H9 (cell line): ENCODE results near the gene LSMEM2. TPM values are rescaled to one million over a fixed set of nuclear protein-coding genes. Genes with fewer than 3 reads are reported as not detected.

ENCODE experiments used
- DNase-seq: peaks from one replicate; pipeline ENCODE4 v3.0.0-alpha.2; 2017
- H2AFZ ChIP-seq: one replicate; pipeline ENCODE4 v1.6.1; 2013; ENCODE audit warnings: mild to moderate bottlenecking, low read length, control low read depth, moderate library complexity
- H2AK5ac ChIP-seq: 2 replicates; pipeline ENCODE4 v1.6.1; 2013; ENCODE audit warnings: low read length, control low read depth, mixed read lengths; ENCODE audit not compliant: insufficient read length
- H2BK120ac ChIP-seq: one replicate; pipeline ENCODE4 v1.6.1; 2013; ENCODE audit warnings: low read depth, mild to moderate bottlenecking, low read length, control low read depth, inconsistent platforms; ENCODE audit not compliant: poor library complexity, severe bottlenecking
- H2BK12ac ChIP-seq: 2 replicates; pipeline ENCODE4 v1.6.1; 2013; ENCODE audit warnings: low read length, control low read depth, mixed read lengths, low read depth; ENCODE audit not compliant: insufficient read length
- H2BK15ac ChIP-seq: 2 replicates; pipeline ENCODE4 v1.6.1; 2013; ENCODE audit warnings: low read depth, low read length, control low read depth
- H2BK20ac ChIP-seq: one replicate; pipeline ENCODE4 v1.6.1; 2013; ENCODE audit warnings: low read depth, mild to moderate bottlenecking, low read length, control low read depth, inconsistent platforms; ENCODE audit not compliant: poor library complexity, severe bottlenecking
- H2BK5ac ChIP-seq: 2 replicates; pipeline ENCODE4 v1.6.1; 2013; ENCODE audit warnings: low read length, control low read depth, mixed read lengths; ENCODE audit not compliant: insufficient read length
- H3K14ac ChIP-seq: 2 replicates; pipeline ENCODE4 v1.6.1; 2013; ENCODE audit warnings: low read length, control low read depth; ENCODE audit not compliant: insufficient read depth
- H3K18ac ChIP-seq: 2 replicates; pipeline ENCODE4 v1.6.1; 2013; ENCODE audit warnings: low read depth, mild to moderate bottlenecking, mixed read lengths, low read length, control low read depth; ENCODE audit not compliant: insufficient read length
- H3K23ac ChIP-seq: 2 replicates; pipeline ENCODE4 v1.6.1; 2013; ENCODE audit warnings: low read length, control low read depth, mixed read lengths, low read depth; ENCODE audit not compliant: insufficient read length
- H3K23me2 ChIP-seq: 2 replicates; pipeline ENCODE4 v1.6.1; 2013; ENCODE audit warnings: low read depth, mild to moderate bottlenecking, mixed read lengths, low read length, control low read depth; ENCODE audit not compliant: insufficient read length, poor library complexity, severe bottlenecking
- H3K27ac ChIP-seq: 2 replicates; pipeline ENCODE4 v1.5.1; 2013; ENCODE audit warnings: low read length, control low read depth, mixed read lengths, low read depth; ENCODE audit not compliant: insufficient read length
- H3K27me3 ChIP-seq: 2 replicates; pipeline ENCODE4 v1.6.1; 2013; ENCODE audit warnings: low read length, control low read depth, inconsistent platforms; ENCODE audit not compliant: insufficient read depth
- H3K4ac ChIP-seq: 2 replicates; pipeline ENCODE4 v1.6.1; 2013; ENCODE audit warnings: low read depth, mild to moderate bottlenecking, control low read depth, inconsistent platforms, low read length, moderate library complexity
- H3K4me1 ChIP-seq: 2 replicates; pipeline ENCODE4 v1.6.1; 2013; ENCODE audit warnings: low read length, control low read depth, inconsistent platforms; ENCODE audit not compliant: insufficient read depth
- H3K4me2 ChIP-seq: 2 replicates; pipeline ENCODE4 v1.6.1; 2013; ENCODE audit warnings: low read length, control low read depth, mixed read lengths; ENCODE audit not compliant: insufficient read length, insufficient read depth
- H3K56ac ChIP-seq: 2 replicates; pipeline ENCODE4 v1.6.1; 2013; ENCODE audit warnings: low read depth, mild to moderate bottlenecking, mixed read lengths, low read length, control low read depth; ENCODE audit not compliant: insufficient read length
- H3K79me1 ChIP-seq: 2 replicates; pipeline ENCODE4 v1.6.1; 2013; ENCODE audit warnings: low read depth, mild to moderate bottlenecking, moderate library complexity, low read length, control low read depth, inconsistent platforms; ENCODE audit not compliant: insufficient read depth, poor library complexity, severe bottlenecking
- H3K79me2 ChIP-seq: 2 replicates; pipeline ENCODE4 v1.6.1; 2013; ENCODE audit warnings: low read length, control low read depth, inconsistent platforms; ENCODE audit not compliant: insufficient read depth
- H3K9ac ChIP-seq: 2 replicates; pipeline ENCODE4 v1.6.1; 2013; ENCODE audit warnings: low read length, control low read depth, mixed read lengths; ENCODE audit not compliant: insufficient read length; ENCODE audit errors: extremely low read depth
- H3K9me3 ChIP-seq: one replicate; pipeline ENCODE4 v1.6.1; 2013; ENCODE audit warnings: low read depth, low read length, inconsistent platforms; ENCODE audit not compliant: control insufficient read depth
- H3T11ph ChIP-seq: one replicate; pipeline ENCODE4 v1.6.1; 2013; ENCODE audit warnings: mild to moderate bottlenecking, low read length, control low read depth, inconsistent platforms
- H4K20me1 ChIP-seq: one replicate; pipeline ENCODE4 v1.6.1; 2013; ENCODE audit not compliant: control insufficient read depth, insufficient read length, insufficient read depth
- H4K5ac ChIP-seq: 2 replicates; pipeline ENCODE4 v1.6.1; 2013; ENCODE audit warnings: low read depth, mild to moderate bottlenecking, mixed read lengths, low read length, control low read depth; ENCODE audit not compliant: insufficient read length
- H4K8ac ChIP-seq: replicated peaks from 2 replicates; pipeline ENCODE4 v1.6.1; 2013; ENCODE audit warnings: low read length, control low read depth, mixed read lengths, low read depth; ENCODE audit not compliant: insufficient read length
- H4K91ac ChIP-seq: 2 replicates; pipeline ENCODE4 v1.6.1; 2013; ENCODE audit warnings: low read depth, mild to moderate bottlenecking, moderate library complexity, mixed read lengths, low read length, control low read depth; ENCODE audit not compliant: insufficient read length
- H3K27ac Mint-ChIP-seq, 3 experiments: 2 replicates in 2 of 3; 3 replicates in 1 of 3; pipeline ENCODE4 v1.8.0; 2020 to 2021; ENCODE audit warnings: mixed read lengths in 3 of 3, mild to moderate bottlenecking in 1 of 3, moderate library complexity in 1 of 3
- H3K27me3 Mint-ChIP-seq: 2 replicates; pipeline ENCODE4 v1.8.0; 2021; ENCODE audit warnings: low read depth, mild to moderate bottlenecking, moderate library complexity, mixed read lengths
- H3K36me3 Mint-ChIP-seq, 3 experiments: 2 replicates in 2 of 3; 3 replicates in 1 of 3; pipeline ENCODE4 v1.8.0; 2020 to 2021; ENCODE audit warnings: low read depth in 3 of 3, mixed read lengths in 3 of 3; ENCODE audit not compliant: insufficient read depth in 1 of 3
- H3K4me1 Mint-ChIP-seq, 2 experiments: 2 replicates each; pipeline ENCODE4 v1.8.0; 2020; ENCODE audit warnings: mixed read lengths in 2 of 2
- H3K4me3 Mint-ChIP-seq, 2 experiments: 2 replicates in 1 of 2; 3 replicates in 1 of 2; pipeline ENCODE4 v1.8.0; 2020 to 2021; ENCODE audit warnings: mild to moderate bottlenecking in 2 of 2, mixed read lengths in 2 of 2, moderate library complexity in 1 of 2
- H3K9me3 Mint-ChIP-seq, 2 experiments: 2 replicates in 1 of 2; 3 replicates in 1 of 2; pipeline ENCODE4 v1.8.0; 2020; ENCODE audit warnings: mild to moderate bottlenecking in 2 of 2, mixed read lengths in 2 of 2, moderate library complexity in 1 of 2
- CTCF ChIP-seq: fragments of 200-600 bp; sonication (generic); conservative IDR thresholded peaks from 3 replicates; pipeline ENCODE4 v1.8.0; 2021; ENCODE audit warnings: antibody characterized with exemption, mild to moderate bottlenecking
- WGBS: extraction: QIAGEN DNeasy Blood & Tissue Kit; methylation state at CpG from one replicate; pipeline ENCODE4 v1.1.7; 2013; ENCODE audit warnings: missing lambda C conversion rate, low lambda C conversion rate, mixed read lengths; ENCODE audit not compliant: insufficient read length; ENCODE audit errors: extremely low coverage; 5-methylcytosine and 5-hydroxymethylcytosine counted together
- total RNA-seq: library from RNA; stranded (reverse); gene quantifications from 2 replicates; pipeline ENCODE4 v1.2.1, GENCODE V29; 2021

The LSMEM2 gene
- total RNA-seq, 1 experiment from 2014 or later = 0.50 TPM

DNA sequence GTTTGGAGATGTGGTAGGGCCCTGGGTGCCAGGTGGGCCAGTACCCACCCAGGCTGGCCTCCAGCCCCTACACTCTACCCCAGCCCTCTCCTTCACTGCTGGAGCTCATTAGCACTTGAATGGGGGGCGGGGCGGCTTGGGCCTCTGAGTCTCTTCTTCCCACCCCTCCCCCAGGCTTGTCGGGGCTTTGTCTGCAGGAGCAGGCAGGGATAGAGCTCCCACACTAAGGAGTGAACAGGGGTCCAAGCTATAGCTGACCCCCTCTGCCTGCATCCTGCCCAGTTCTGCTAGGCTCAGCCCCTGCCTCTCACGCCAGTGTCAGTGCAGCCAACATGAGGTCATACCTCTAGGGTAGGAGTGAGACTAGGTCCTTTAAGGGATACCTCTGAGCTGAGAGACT lies 37.7 kb upstream of the LSMEM2 start:
- H3K23me2 ChIP-seq = peaks cover 17% of the 10 kb centered on the region
- no peak overlapping the region for H2AFZ ChIP-seq
- no peak overlapping the region for H2BK15ac ChIP-seq
- Mint-ChIP-seq H3K36me3 (peaks cover 6 to 19% (median 17%) of the 10 kb centered on the region in 3 experiments; a peak in 5 of 7 replicates), H3K4me3 (peak overlapping the region; percentile 54 to 74), H3K27me3 (no peaks in the 10 kb centered on the region), H3K27ac (peak overlapping the region; percentile 97 to 99 (median 98)), H3K9me3 (no peaks in the 10 kb centered on the region), H3K4me1 (peaks cover 74 to 86% of the 10 kb centered on the region in 2 experiments)
- H3K14ac ChIP-seq = 0 out of 2 replicates have a peak overlapping the region, but pooled peaks have one; percentile 6
- H3K27ac ChIP-seq = no peak overlapping the region
- H3K56ac ChIP-seq = no peak overlapping the region
- DNase-seq = peak; percentile 96
- no peak overlapping the region for H4K91ac ChIP-seq
- H3K9ac ChIP-seq = peak overlapping the region; percentile 47
- H3K4me2 ChIP-seq = peak overlapping the region; percentile 70
- H2BK12ac ChIP-seq = no peak overlapping the region
- TF ChIP-seq CTCF = no peak
- no peaks in the 10 kb centered on the region for H3K27me3 ChIP-seq
- H2AK5ac ChIP-seq = no peak overlapping the region
- H4K5ac ChIP-seq = no peak overlapping the region
- no peak overlapping the region for H2BK5ac ChIP-seq
- H3K9me3 ChIP-seq = no peaks in the 10 kb centered on the region
- peaks cover 15% of the 10 kb centered on the region; the same call in 1 of the 2 replicates for H3K4me1 ChIP-seq
- H3K23ac ChIP-seq = no peak overlapping the region
- WGBS = no CpG with 5 or more reads among the region's 4 CpGs
- no peaks in the 10 kb centered on the region for H4K20me1 ChIP-seq
- H2BK120ac ChIP-seq = no peak overlapping the region
- no peak overlapping the region for H3K18ac ChIP-seq
- peaks cover 11% of the 10 kb centered on the region for H3K79me1 ChIP-seq
- H2BK20ac ChIP-seq = no peak overlapping the region
- no peak overlapping the region for H3K4ac ChIP-seq
- H3K79me2 ChIP-seq = peaks cover 32% of the 10 kb centered on the region; the same call in 1 of the 2 replicates
- H4K8ac ChIP-seq = no peak overlapping the region
- H3T11ph ChIP-seq = no peak overlapping the region
